ENCODE measurements around the gene ENPP7.

GRCh38 chr17:79784353-79785016 is 53.7 kb downstream of the ENPP7 start:
- no peak for TF ChIP-seq REST (IDR thresholded peaks at IDR 0.05; ENCODE audit: low read depth)
- TF ChIP-seq CREB1 (IDR thresholded peaks at IDR 0.05; ENCODE audit: low read depth): no peak
- no peak for TF ChIP-seq TEAD4 (IDR thresholded peaks at IDR 0.05)
- no peak for TF ChIP-seq EP300 (IDR thresholded peaks at IDR 0.05; ENCODE audit: borderline replicate concordance)
- no peak for TF ChIP-seq TAF1 (IDR thresholded peaks at IDR 0.05; ENCODE audit: low read depth)
- TF ChIP-seq FOXM1 (IDR thresholded peaks at IDR 0.05; ENCODE audit: borderline replicate concordance, low read depth): no peak
- TF ChIP-seq TCF12 (IDR thresholded peaks at IDR 0.05; ENCODE audit: low read depth): no peak
- no peak for TF ChIP-seq NFIC (IDR thresholded peaks at IDR 0.05)
- no peak for TF ChIP-seq ZBTB7A (IDR thresholded peaks at IDR 0.05; ENCODE audit: low read depth)
- no peak for TF ChIP-seq MAX (IDR thresholded peaks at IDR 0.05)
- TF ChIP-seq USF1 (IDR thresholded peaks at IDR 0.05): no peak
- no peak for TF ChIP-seq CEBPB (IDR thresholded peaks at IDR 0.05)

Measured in Ishikawa (cell line).